ENCODE results near the gene NLRP8. TPM values are rescaled to one million over a fixed set of nuclear protein-coding genes. Genes with fewer than 3 reads are reported as not detected.

Gene NLRP8
- total and polyA plus RNA-seq, 9 of the 15 experiments (the other 6 are each of a cell fraction or from before 2014, with no cell fraction given), result not detected

DNA sequence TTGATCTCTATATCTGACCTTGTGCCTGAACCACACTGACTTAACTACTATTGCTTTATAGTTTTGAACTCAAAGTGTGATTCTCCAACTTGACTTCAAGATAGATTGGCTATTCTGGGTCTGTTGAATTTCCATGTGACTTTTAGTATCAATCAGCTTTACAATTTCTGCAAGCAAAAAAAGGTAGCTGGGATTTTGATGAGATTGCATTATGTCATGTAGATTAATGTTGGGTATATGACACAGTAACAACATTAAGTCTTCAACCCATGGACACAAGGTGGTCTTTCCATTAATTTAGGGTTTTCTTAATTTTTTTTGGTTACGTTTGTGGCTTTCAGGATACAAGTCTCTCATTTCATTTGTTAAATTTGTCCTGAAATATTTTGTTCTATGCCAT is 67.1 kb downstream of the NLRP8 start:
- FAIRE-seq (no peak), DNase-seq (ENCODE audit: extremely low read depth in 1 of 4, low spot score in 3 of 4) (no peak), ATAC-seq (no peak)
- Histone ChIP-seq H3K36me3 (ENCODE audit: control insufficient read depth, insufficient read depth, low read length) (no peaks in the 10 kb centered on the region), H3K4me2 (ENCODE audit: insufficient read depth, low read length) (no peak overlapping the region), H4K20me1 (replicated peaks; ENCODE audit: control insufficient read depth, insufficient read depth, low read length) (no peaks in the 10 kb centered on the region), H3K4me3 (no peak overlapping the region), H3K79me2 (ENCODE audit: control insufficient read depth, insufficient read depth, low read length) (no peaks in the 10 kb centered on the region), H3K27ac (ENCODE audit: extremely low read depth, low read depth, low read length) (no peak overlapping the region), H3K9me1 (ENCODE audit: control insufficient read depth, insufficient read depth, low read length) (no peaks in the 10 kb centered on the region), H3K4me1 (replicated peaks in 1 of 2; ENCODE audit: control insufficient read depth in 2 of 2, insufficient read depth in 2 of 2, low read length in 2 of 2) (no peaks in the 10 kb centered on the region), H2AFZ (ENCODE audit: low read depth, low read length) (no peak overlapping the region), H3K27me3 (ENCODE audit: control insufficient read depth in 2 of 2, insufficient read depth in 2 of 2, low read length in 2 of 2) (no peaks in the 10 kb centered on the region; a peak in 1 of 5 replicates), H3K9me3 (replicated peaks; ENCODE audit: control insufficient read depth, insufficient read depth, low read depth, low read length) (no peaks in the 10 kb centered on the region), H3K9ac (ENCODE audit: insufficient read depth in 1 of 2, low read depth in 2 of 2, low read length in 2 of 2) (no peak overlapping the region)
- WGBS (ENCODE audit: insufficient coverage, low coverage, missing lambda C conversion rate), result 0% methylated on average over 1 of the region's 1 CpG
- intact Hi-C loops (cut with micrococcal nuclease), result no loop called here
- CTCF ChIA-PET (ENCODE audit: low intra/inter-chr PET ratio), result no interaction called here
- no TSS peak for BruUV-seq (replicated peaks)
- in situ Hi-C loops (cut with MboI), result no loop called here
- POLR2A ChIA-PET, result no interaction called here
- TF ChIP-seq MEF2A (IDR thresholded peaks at IDR 0.05; ENCODE audit: control insufficient read depth, low read depth, low read length) (no peak), RUNX1 (IDR thresholded peaks at IDR 0.05; ENCODE audit: low read depth) (no peak)

DNA sequence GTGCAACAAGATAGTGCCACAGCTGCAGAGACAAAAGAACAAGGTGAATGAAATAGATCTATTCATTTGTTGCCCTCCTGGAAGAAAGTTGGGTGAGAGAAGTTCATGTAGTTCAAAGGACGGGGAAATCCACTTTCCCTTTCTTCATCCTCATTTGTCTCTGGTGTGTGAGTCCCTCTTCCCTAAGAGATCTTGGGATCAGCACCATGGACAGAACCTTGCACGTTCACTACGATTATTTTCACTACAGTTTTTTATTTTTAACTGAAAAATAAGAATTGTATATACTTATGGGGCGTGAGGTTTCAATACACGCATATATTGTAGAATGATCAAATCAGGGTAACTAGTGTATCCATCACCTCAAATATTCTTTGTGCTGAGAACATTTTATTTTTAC is 68.1 kb downstream of the NLRP8 start:
- FAIRE-seq (peak; percentile 62), DNase-seq (ENCODE audit: extremely low read depth in 1 of 4, low spot score in 3 of 4) (peak; percentile 22 to 45 (median 26)), ATAC-seq (no peak)
- Histone ChIP-seq H3K4me3 (no peak overlapping the region), H3K4me1 (replicated peaks in 1 of 2; ENCODE audit: control insufficient read depth in 2 of 2, insufficient read depth in 2 of 2, low read length in 2 of 2) (no peaks in the 10 kb centered on the region), H3K27me3 (ENCODE audit: control insufficient read depth in 2 of 2, insufficient read depth in 2 of 2, low read length in 2 of 2) (no peaks in the 10 kb centered on the region), H4K20me1 (replicated peaks; ENCODE audit: control insufficient read depth, insufficient read depth, low read length) (no peaks in the 10 kb centered on the region), H2AFZ (ENCODE audit: low read depth, low read length) (no peak overlapping the region), H3K9me3 (replicated peaks; ENCODE audit: control insufficient read depth, insufficient read depth, low read depth, low read length) (no peaks in the 10 kb centered on the region), H3K79me2 (ENCODE audit: control insufficient read depth, insufficient read depth, low read length) (no peaks in the 10 kb centered on the region), H3K9me1 (ENCODE audit: control insufficient read depth, insufficient read depth, low read length) (no peaks in the 10 kb centered on the region), H3K9ac (ENCODE audit: insufficient read depth in 1 of 2, low read depth in 2 of 2, low read length in 2 of 2) (no peak overlapping the region), H3K4me2 (ENCODE audit: insufficient read depth, low read length) (no peak overlapping the region), H3K36me3 (ENCODE audit: control insufficient read depth, insufficient read depth, low read length) (no peaks in the 10 kb centered on the region), H3K27ac (ENCODE audit: extremely low read depth, low read depth, low read length) (no peak overlapping the region)
- CTCF ChIA-PET (ENCODE audit: low intra/inter-chr PET ratio), result no interaction called here
- no TSS peak for BruUV-seq (replicated peaks)
- in situ Hi-C loops (cut with MboI), result no loop called here
- intact Hi-C loops (cut with micrococcal nuclease), result no loop called here
- 0% methylated on average over 5 of the region's 5 CpGs for WGBS (ENCODE audit: insufficient coverage, low coverage, missing lambda C conversion rate)
- POLR2A ChIA-PET, result no interaction called here
- TF ChIP-seq NCOA6 (IDR thresholded peaks at IDR 0.05) (no peak), AFF1 (IDR thresholded peaks at IDR 0.05; ENCODE audit: low read depth in 1 of 2, partially characterized antibody in 2 of 2) (peak in 1 of 2 experiments; percentile 33), TCF7 (IDR thresholded peaks at IDR 0.05; ENCODE audit: borderline replicate concordance) (no peak), NFRKB (IDR thresholded peaks at IDR 0.05; ENCODE audit: low read depth) (no peak), EHMT2 (IDR thresholded peaks at IDR 0.05) (peak; percentile 95)

Measured in K562 (cell line).